Panc1 (cell line): ENCODE data around the gene PSMF1. TPM values are rescaled to one million over a fixed set of nuclear protein-coding genes. Genes with fewer than 3 reads are reported as not detected.

Experiments used
- ATAC-seq: fragments of 200-7000 bp; cut with Tn5 transposase; 2 replicates; pipeline ENCODE4 v1.9.1; 2020; ENCODE audit warnings: mild to moderate bottlenecking, moderate library complexity
- BruUV-seq: library from RNA; stranded (reverse); fragments of 400-500 nt; replicated peaks from 2 replicates; lab custom pipeline; 2021; lab: Mats Ljungman, UMichigan
- CTCF ChIA-PET: fragments of 300-600 bp; sonication (Branson Sonifier 250); formaldehyde crosslinking; loops from one replicate; lab custom pipeline; 2022; ENCODE audit warnings: antibody characterized with exemption; lab: Charles Lee
- POLR2A ChIA-PET: fragments of 300-600 bp; sonication (Branson Sonifier 250); formaldehyde crosslinking; loops from one replicate; lab custom pipeline; 2022; ENCODE audit warnings: antibody characterized with exemption; lab: Charles Lee
- DNase-seq: peaks from one replicate; pipeline ENCODE4 v3.0.0-alpha.2; 2010; ENCODE audit warnings: low read depth, low spot score
- H3K27ac ChIP-seq: 2 replicates; pipeline ENCODE4 v1.5.1; 2011; ENCODE audit warnings: mild to moderate bottlenecking, low read length, inconsistent platforms
- H3K27me3 ChIP-seq: fragments of 200-500 bp; sonication (Bioruptor generic); 2 replicates; pipeline ENCODE4 v1.6.0; 2014; ENCODE audit warnings: low read length, inconsistent platforms; ENCODE audit not compliant: control insufficient read depth, insufficient read depth
- H3K36me3 ChIP-seq: fragments of 200-500 bp; sonication (Bioruptor generic); 2 replicates; pipeline ENCODE4 v1.5.1; 2014; ENCODE audit warnings: inconsistent platforms, mild to moderate bottlenecking, low read length, moderate library complexity; ENCODE audit not compliant: control insufficient read depth, insufficient read depth
- H3K4me1 ChIP-seq: 2 replicates; pipeline ENCODE4 v1.5.1; 2011; ENCODE audit warnings: inconsistent platforms, mild to moderate bottlenecking, low read length, moderate library complexity; ENCODE audit not compliant: control insufficient read depth, insufficient read depth
- H3K4me3 ChIP-seq, 2 experiments: 2 replicates each; pipeline ENCODE4 v1.5.1; 2011 to 2012; ENCODE audit warnings: low read depth in 2 of 2, low read length in 2 of 2, mild to moderate bottlenecking in 2 of 2, inconsistent platforms in 1 of 2, moderate library complexity in 1 of 2
- H3K9me3 ChIP-seq: fragments of 200-500 bp; sonication (Bioruptor generic); 2 replicates; pipeline ENCODE4 v1.5.1; 2014; ENCODE audit warnings: low read depth, mild to moderate bottlenecking, inconsistent platforms, low read length, moderate library complexity; ENCODE audit not compliant: control insufficient read depth, insufficient read depth
- POLR2AphosphoS5 ChIP-seq: IDR thresholded peaks from 2 replicates; pipeline ENCODE4 v1.6.1; 2012; ENCODE audit warnings: mild to moderate bottlenecking, low read depth, low read length, moderate library complexity
- SIN3A ChIP-seq: IDR thresholded peaks from 2 replicates; pipeline ENCODE4 v1.6.1; 2012; ENCODE audit warnings: low read depth, mild to moderate bottlenecking, low read length, moderate library complexity, borderline replicate concordance; ENCODE audit not compliant: insufficient read depth
- TCF7L2 ChIP-seq: IDR thresholded peaks from 2 replicates; pipeline ENCODE4 v1.6.1; 2011; ENCODE audit warnings: mild to moderate bottlenecking, low read depth, low read length, inconsistent platforms
- in situ Hi-C: cut with HindIII; loops from 2 replicates; pipeline ENCODE4 v1.10.0; 2016; ENCODE audit warnings: low sequenced_read_pairs, low pct_unique_long_range_greater_than_20kb
- intact Hi-C: fragments of 100-400 bp; cut with micrococcal nuclease; formaldehyde crosslinking; loops from one replicate; pipeline ENCODE4 v1.10.0; 2022; ENCODE audit not compliant: unreplicated experiment
- total RNA-seq: library from RNA; stranded (reverse); gene quantifications from one replicate; pipeline ENCODE4 v1.2.1, GENCODE V29; 2021; ENCODE audit not compliant: unreplicated experiment
- TF ChIP-seq, protein P1 (sequence below): fragments of 450-650 bp; IDR thresholded peaks from 2 replicates; pipeline ENCODE4 v1.5.1; 2017; ENCODE audit warnings: mild to moderate bottlenecking
- TF ChIP-seq, protein P2 (sequence below), 2 experiments: IDR thresholded peaks; 2 replicates each; pipeline ENCODE4 v1.6.1; 2011 to 2012; ENCODE audit warnings: low read depth in 2 of 2, control low read depth in 1 of 2, low read length in 1 of 2, mild to moderate bottlenecking in 1 of 2, moderate library complexity in 1 of 2; ENCODE audit not compliant: insufficient read depth in 1 of 2

Gene PSMF1
- total RNA-seq, 1 experiment from 2014 or later, result 161 TPM

DNA sequence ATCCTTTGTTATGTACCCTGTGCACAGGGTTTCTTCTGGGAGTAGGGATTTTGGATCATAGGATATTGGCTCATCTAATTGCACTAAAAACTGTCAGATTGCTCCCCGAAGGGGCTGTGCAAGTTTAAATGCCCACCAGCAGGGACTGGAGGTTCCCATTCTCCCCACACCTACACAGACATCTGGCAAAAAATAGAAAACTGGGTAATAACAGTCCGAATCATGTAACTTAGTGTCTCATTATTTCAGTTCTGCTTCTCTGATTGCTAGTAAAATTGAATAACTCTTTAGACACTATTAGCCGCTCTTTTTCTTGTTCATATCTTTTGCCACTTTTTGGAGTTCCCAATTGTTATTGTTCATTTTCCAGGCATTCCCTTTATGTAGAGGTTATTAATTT is 5.3 kb downstream of the PSMF1 start:
- peaks cover 37% of the 10 kb centered on the region for H3K4me1 ChIP-seq
- H3K4me3 ChIP-seq, result no peak overlapping the region
- H3K27me3 ChIP-seq, result no peaks in the 10 kb centered on the region
- intact Hi-C loops (no loop called here), in situ Hi-C loops (no loop called here)
- ChIA-PET CTCF (no interaction called here), POLR2A (interaction anchor here (0.6 kb wide), 1 partner anchor 336 kb away, joined by 3 read pairs; no protein-coding TSS in a partner anchor)
- DNase-seq (no peak), ATAC-seq (no peak)
- TF ChIP-seq TCF7L2, result no peak
- no peak for TF ChIP-seq POLR2AphosphoS5
- TF ChIP-seq, protein P1, sequence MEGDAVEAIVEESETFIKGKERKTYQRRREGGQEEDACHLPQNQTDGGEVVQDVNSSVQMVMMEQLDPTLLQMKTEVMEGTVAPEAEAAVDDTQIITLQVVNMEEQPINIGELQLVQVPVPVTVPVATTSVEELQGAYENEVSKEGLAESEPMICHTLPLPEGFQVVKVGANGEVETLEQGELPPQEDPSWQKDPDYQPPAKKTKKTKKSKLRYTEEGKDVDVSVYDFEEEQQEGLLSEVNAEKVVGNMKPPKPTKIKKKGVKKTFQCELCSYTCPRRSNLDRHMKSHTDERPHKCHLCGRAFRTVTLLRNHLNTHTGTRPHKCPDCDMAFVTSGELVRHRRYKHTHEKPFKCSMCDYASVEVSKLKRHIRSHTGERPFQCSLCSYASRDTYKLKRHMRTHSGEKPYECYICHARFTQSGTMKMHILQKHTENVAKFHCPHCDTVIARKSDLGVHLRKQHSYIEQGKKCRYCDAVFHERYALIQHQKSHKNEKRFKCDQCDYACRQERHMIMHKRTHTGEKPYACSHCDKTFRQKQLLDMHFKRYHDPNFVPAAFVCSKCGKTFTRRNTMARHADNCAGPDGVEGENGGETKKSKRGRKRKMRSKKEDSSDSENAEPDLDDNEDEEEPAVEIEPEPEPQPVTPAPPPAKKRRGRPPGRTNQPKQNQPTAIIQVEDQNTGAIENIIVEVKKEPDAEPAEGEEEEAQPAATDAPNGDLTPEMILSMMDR, result no peak
- TF ChIP-seq SIN3A, result no peak
- TF ChIP-seq, protein P2, sequence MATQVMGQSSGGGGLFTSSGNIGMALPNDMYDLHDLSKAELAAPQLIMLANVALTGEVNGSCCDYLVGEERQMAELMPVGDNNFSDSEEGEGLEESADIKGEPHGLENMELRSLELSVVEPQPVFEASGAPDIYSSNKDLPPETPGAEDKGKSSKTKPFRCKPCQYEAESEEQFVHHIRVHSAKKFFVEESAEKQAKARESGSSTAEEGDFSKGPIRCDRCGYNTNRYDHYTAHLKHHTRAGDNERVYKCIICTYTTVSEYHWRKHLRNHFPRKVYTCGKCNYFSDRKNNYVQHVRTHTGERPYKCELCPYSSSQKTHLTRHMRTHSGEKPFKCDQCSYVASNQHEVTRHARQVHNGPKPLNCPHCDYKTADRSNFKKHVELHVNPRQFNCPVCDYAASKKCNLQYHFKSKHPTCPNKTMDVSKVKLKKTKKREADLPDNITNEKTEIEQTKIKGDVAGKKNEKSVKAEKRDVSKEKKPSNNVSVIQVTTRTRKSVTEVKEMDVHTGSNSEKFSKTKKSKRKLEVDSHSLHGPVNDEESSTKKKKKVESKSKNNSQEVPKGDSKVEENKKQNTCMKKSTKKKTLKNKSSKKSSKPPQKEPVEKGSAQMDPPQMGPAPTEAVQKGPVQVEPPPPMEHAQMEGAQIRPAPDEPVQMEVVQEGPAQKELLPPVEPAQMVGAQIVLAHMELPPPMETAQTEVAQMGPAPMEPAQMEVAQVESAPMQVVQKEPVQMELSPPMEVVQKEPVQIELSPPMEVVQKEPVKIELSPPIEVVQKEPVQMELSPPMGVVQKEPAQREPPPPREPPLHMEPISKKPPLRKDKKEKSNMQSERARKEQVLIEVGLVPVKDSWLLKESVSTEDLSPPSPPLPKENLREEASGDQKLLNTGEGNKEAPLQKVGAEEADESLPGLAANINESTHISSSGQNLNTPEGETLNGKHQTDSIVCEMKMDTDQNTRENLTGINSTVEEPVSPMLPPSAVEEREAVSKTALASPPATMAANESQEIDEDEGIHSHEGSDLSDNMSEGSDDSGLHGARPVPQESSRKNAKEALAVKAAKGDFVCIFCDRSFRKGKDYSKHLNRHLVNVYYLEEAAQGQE (IDR thresholded peaks at IDR 0.05; ENCODE audit: insufficient read depth in 1 of 2, low read depth in 2 of 2, low read length in 1 of 2), result no peak
- no TSS peak for BruUV-seq
- H3K36me3 ChIP-seq, result peaks cover 24% of the 10 kb centered on the region
- no peaks in the 10 kb centered on the region for H3K9me3 ChIP-seq
- H3K27ac ChIP-seq, result no peak overlapping the region

DNA sequence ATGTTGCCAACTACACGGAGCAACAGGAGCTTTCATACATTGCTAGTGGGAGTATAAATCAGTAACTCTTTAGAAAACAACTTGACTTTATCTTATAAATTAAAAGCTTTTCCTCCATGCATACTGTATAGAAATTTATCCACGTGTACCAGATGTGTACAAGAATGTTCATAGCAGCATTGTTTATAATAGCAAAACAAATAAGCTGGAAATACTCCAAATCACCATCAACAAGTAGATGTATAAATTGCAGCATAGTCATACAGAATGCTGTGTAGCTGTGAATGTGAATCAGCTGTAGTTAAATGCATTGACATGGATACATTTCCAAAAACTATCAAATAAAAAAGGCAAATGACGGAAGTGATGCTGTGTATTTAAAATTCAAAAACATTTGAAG is 6.0 kb downstream of the PSMF1 start:
- POLR2A ChIA-PET, result interaction anchor here (0.6 kb wide), 1 partner anchor 335 kb away, joined by 3 read pairs; no protein-coding TSS in a partner anchor
- CTCF ChIA-PET, result no interaction called here
- BruUV-seq, result no TSS peak

More for the DNA sequence above, 6.0 kb downstream of the PSMF1 start:
- DNase-seq, result no peak
- ATAC-seq, result no peak
- no peaks in the 10 kb centered on the region for H3K27me3 ChIP-seq
- intact Hi-C loops, result no loop called here
- in situ Hi-C loops, result no loop called here
- peaks cover 19% of the 10 kb centered on the region for H3K36me3 ChIP-seq
- H3K4me3 ChIP-seq, result no peak overlapping the region
- H3K4me1 ChIP-seq, result peaks cover 35% of the 10 kb centered on the region
- no peak overlapping the region for H3K27ac ChIP-seq
- TF ChIP-seq SIN3A (no peak), TCF7L2 (no peak), POLR2AphosphoS5 (no peak)
- TF ChIP-seq, protein P2 (IDR thresholded peaks at IDR 0.05; ENCODE audit: insufficient read depth in 1 of 2, low read depth in 2 of 2, low read length in 1 of 2), result no peak
- TF ChIP-seq, protein P1, result no peak
- no peaks in the 10 kb centered on the region for H3K9me3 ChIP-seq
